CD4-positive, alpha-beta T cell (primary cell): Measurements from ENCODE around the gene ZNF345. TPM values are rescaled to one million over a fixed set of nuclear protein-coding genes. Genes with fewer than 3 reads are reported as not detected.

Experiments used
- ATAC-seq: fragments of 200-7000 bp; cut with Tn5 transposase; one replicate; pipeline ENCODE4 v1.10.0; 2022; ENCODE audit warnings: mild to moderate bottlenecking; ENCODE audit not compliant: poor library complexity
- CTCF ChIA-PET: fragments of 350-600 bp; sonication (Branson Sonifier 250); formaldehyde crosslinking; loops from one replicate; lab custom pipeline; 2021; ENCODE audit warnings: antibody characterized with exemption, inconsistent platforms; lab: Charles Lee
- POLR2A ChIA-PET: fragments of 350-600 bp; sonication (Branson Sonifier 250); formaldehyde crosslinking; loops from one replicate; lab custom pipeline; 2021; ENCODE audit warnings: antibody characterized with exemption, inconsistent platforms; lab: Charles Lee
- DNase-seq, 14 experiments: peaks; one replicate each; pipeline ENCODE4 v3.0.0-alpha.2; 2013 to 2020; ENCODE audit warnings: mixed read lengths in 2 of 14
- H3K27ac ChIP-seq, 2 donors: one replicate each; pipeline versions ENCODE4 v1.5.1 to v1.7.0; 2013; ENCODE audit warnings: low read length in 2 of 2, low read depth in 1 of 2, mild to moderate bottlenecking in 1 of 2
- H3K27me3 ChIP-seq, 2 experiments: 1 replicate in 1 of 2; 2 replicates in 1 of 2; pipeline versions ENCODE4 v1.6.1 to v1.7.0; 2013; ENCODE audit warnings: low read length in 2 of 2, control low read depth in 1 of 2, mild to moderate bottlenecking in 1 of 2, moderate library complexity in 1 of 2; ENCODE audit not compliant: insufficient read depth in 2 of 2, control insufficient read depth in 1 of 2
- H3K36me3 ChIP-seq: one replicate; pipeline ENCODE4 v1.6.1; 2013; ENCODE audit warnings: low read length, control low read depth; ENCODE audit not compliant: insufficient read depth
- H3K4me1 ChIP-seq: one replicate; pipeline ENCODE4 v1.6.1; 2013; ENCODE audit warnings: low read length, control low read depth; ENCODE audit not compliant: insufficient read depth
- H3K4me3 ChIP-seq: one replicate; pipeline ENCODE4 v1.5.1; 2013; ENCODE audit warnings: mild to moderate bottlenecking, low read length, moderate library complexity
- H3K9me3 ChIP-seq, 2 experiments: 1 replicate in 1 of 2; 2 replicates in 1 of 2; pipeline versions ENCODE4 v1.6.1 to v1.7.0; 2013; ENCODE audit warnings: low read length in 2 of 2, mild to moderate bottlenecking in 2 of 2, control low read depth in 1 of 2, moderate library complexity in 1 of 2; ENCODE audit not compliant: control insufficient read depth in 1 of 2, insufficient read depth in 1 of 2
- H3K27ac Mint-ChIP-seq: one replicate; pipeline ENCODE4 v1.8.0; 2020; ENCODE audit warnings: mixed read lengths
- H3K27me3 Mint-ChIP-seq: one replicate; pipeline ENCODE4 v1.8.0; 2021; ENCODE audit warnings: mixed read lengths
- H3K36me3 Mint-ChIP-seq: one replicate; pipeline ENCODE4 v1.8.0; 2021; ENCODE audit warnings: low read depth, mixed read lengths
- H3K4me1 Mint-ChIP-seq: one replicate; pipeline ENCODE4 v1.8.0; 2021; ENCODE audit warnings: low read depth, mixed read lengths
- H3K4me3 Mint-ChIP-seq: one replicate; pipeline ENCODE4 v1.8.0; 2020; ENCODE audit warnings: mild to moderate bottlenecking, mixed read lengths
- H3K9me3 Mint-ChIP-seq: one replicate; pipeline ENCODE4 v1.8.0; 2020; ENCODE audit warnings: mixed read lengths
- CTCF ChIP-seq: fragments of 200-600 bp; IDR thresholded peaks from one replicate; pipeline ENCODE4 v1.8.0; 2022; ENCODE audit warnings: antibody characterized with exemption, mild to moderate bottlenecking
- intact Hi-C, 2 experiments: fragments of 100-400 bp; cut with DNase I in 1 of 2; cut with micrococcal nuclease in 1 of 2; formaldehyde crosslinking; loops; one replicate each; pipeline versions ENCODE4 v1.15.1 to v1.9.0; 2023 to 2025; cut with DNase I, micrococcal nuclease
- total RNA-seq, 174 experiments: library from RNA in 2 of 174; stranded (reverse) in 2 of 174; gene quantifications; one replicate each; pipeline ENCODE4 v1.2.3 and lab custom pipeline; 2021 to 2026

ZNF345 gene
- total RNA-seq, 2 experiments from 2014 or later = 5.9 to 7.1 TPM

GRCh38 chr19:36838784-36839324 lies 11.8 kb upstream of the ZNF345 start:
- Histone ChIP-seq H3K36me3 (peaks cover under 1% of the 10 kb centered on the region), H3K4me3 (peak overlapping the region; percentile 66), H3K27ac (peak overlapping the region; percentile 81 to 90), H3K4me1 (peaks cover 18% of the 10 kb centered on the region), H3K27me3 (no peaks in the 10 kb centered on the region), H3K9me3 (peaks cover 33 to 41% of the 10 kb centered on the region in 2 experiments)
- Mint-ChIP-seq H3K9me3 (peaks cover 4% of the 10 kb centered on the region), H3K36me3 (peaks cover 55% of the 10 kb centered on the region), H3K27me3 (no peaks in the 10 kb centered on the region), H3K4me1 (peaks cover 9% of the 10 kb centered on the region), H3K27ac (no peak overlapping the region), H3K4me3 (no peak overlapping the region)
- ATAC-seq (no peak), DNase-seq (no peak)
- intact Hi-C loops = loop anchor here (1.0 to 10.0 kb wide), 11 partner anchors 11 to 354 kb away; partner anchors contain the start of genes ZNF345 (in 2 of the 2), ZNF568 (in 2 of the 2), ZNF829 (in 2 of the 2) and ZNF850 (in 2 of the 2)
- POLR2A ChIA-PET = interaction anchor here (1.7 to 3.5 kb wide), 5 partner anchors 11 to 460 kb away, joined by 7 to 167 read pairs (median 9); partner anchors contain the start of genes ZFP14, ZNF345, ZNF420 and ZNF568
- TF ChIP-seq CTCF = no peak
- CTCF ChIA-PET = interaction anchor here (2.0 kb wide), 1 partner anchor 12 kb away, joined by 13 read pairs; the partner anchor contains the start of gene ZNF345

GRCh38 chr19:36847968-36848367 lies 2.7 kb upstream of the ZNF345 start:
- Histone ChIP-seq H3K4me1 (peaks cover 29% of the 10 kb centered on the region), H3K27me3 (no peaks in the 10 kb centered on the region), H3K9me3 (peaks cover 5 to 27% of the 10 kb centered on the region in 2 experiments), H3K4me3 (no peak overlapping the region), H3K36me3 (peaks cover 5% of the 10 kb centered on the region), H3K27ac (no peak overlapping the region)
- peak overlapping the region; percentile 86 for H3K4me3 Mint-ChIP-seq
- peaks cover 15% of the 10 kb centered on the region for H3K4me1 Mint-ChIP-seq
- no peak for TF ChIP-seq CTCF
- peaks cover 39% of the 10 kb centered on the region for H3K36me3 Mint-ChIP-seq
- H3K9me3 Mint-ChIP-seq = peaks cover 5% of the 10 kb centered on the region
- CTCF ChIA-PET = no interaction called here
- intact Hi-C loops = loop anchor here in 1 of 2 experiments (5.0 kb wide), 2 partner anchors 124 to 229 kb away; partner anchors contain the start of gene ZNF420
- POLR2A ChIA-PET = interaction anchor here (1.3 to 3.4 kb wide), 3 partner anchors 10 to 659 kb away, joined by 3 to 167 read pairs (median 4); partner anchors contain the start of genes ZNF790 and ZNF793
- no peak for ATAC-seq
- no peak overlapping the region for H3K27ac Mint-ChIP-seq
- no peaks in the 10 kb centered on the region for H3K27me3 Mint-ChIP-seq
- no peak for DNase-seq

GRCh38 chr19:36849701-36850558 lies 746 bp upstream of the ZNF345 start:
- H3K9me3 ChIP-seq = peaks cover 5 to 21% of the 10 kb centered on the region in 2 experiments
- peaks cover 6% of the 10 kb centered on the region for H3K9me3 Mint-ChIP-seq
- peak; percentile 75 to 93 (median 86) for DNase-seq
- H3K27me3 ChIP-seq = no peaks in the 10 kb centered on the region
- peaks cover 19% of the 10 kb centered on the region for H3K4me1 Mint-ChIP-seq
- peak overlapping the region; percentile 71 to 86 for H3K27ac ChIP-seq
- H3K4me3 ChIP-seq = peak overlapping the region; percentile 83
- peaks cover 10% of the 10 kb centered on the region for H3K36me3 ChIP-seq
- intact Hi-C loops = loop anchor here (1.0 to 10.0 kb wide), 18 partner anchors 12 to 735 kb away; partner anchors contain the start of genes ZNF461 (in 2 of the 2), ZNF568 (in 2 of the 2), ZNF790 (in 2 of the 2) and ZNF829 (in 2 of the 2)
- POLR2A ChIA-PET = interaction anchor here (0.6 to 3.4 kb wide), 38 partner anchors 9 to 1155 kb away, joined by 3 to 167 read pairs (median 4); partner anchors contain the start of genes POLR2I, ZFP14, ZFP30 and ZNF146
- no peak overlapping the region for H3K4me3 Mint-ChIP-seq
- H3K4me1 ChIP-seq = peaks cover 29% of the 10 kb centered on the region
- no peaks in the 10 kb centered on the region for H3K27me3 Mint-ChIP-seq
- CTCF ChIA-PET = interaction anchor here (0.7 to 2.6 kb wide), 9 partner anchors 9 to 471 kb away, joined by 3 to 13 read pairs (median 3); partner anchors contain the start of genes ZFP14, ZNF420, ZNF566 and ZNF790
- TF ChIP-seq CTCF = no peak
- no peak overlapping the region for H3K27ac Mint-ChIP-seq
- peaks cover 25% of the 10 kb centered on the region for H3K36me3 Mint-ChIP-seq
- peak; percentile 85 for ATAC-seq
